Suprapubic skin (tissue), 4 donors: Measurements from ENCODE around the gene IQGAP2. TPM values are rescaled to one million over a fixed set of nuclear protein-coding genes. Genes with fewer than 3 reads are reported as not detected.

Source experiments
- DNase-seq, 2 donors: peaks; one replicate each; pipeline ENCODE4 v3.0.0-alpha.2; 2019; ENCODE audit warnings: low spot score in 2 of 2
- H3K27ac ChIP-seq: fragments of 200-600 bp; sonication (generic); one replicate; pipeline ENCODE4 v1.5.1; 2019
- H3K27me3 ChIP-seq: fragments of 200-600 bp; sonication (generic); one replicate; pipeline ENCODE4 v1.5.1; 2019
- H3K36me3 ChIP-seq: fragments of 200-600 bp; sonication (generic); one replicate; pipeline ENCODE4 v1.5.1; 2019
- H3K4me1 ChIP-seq: fragments of 200-600 bp; sonication (generic); one replicate; pipeline ENCODE4 v1.5.1; 2019
- H3K4me3 ChIP-seq: fragments of 200-600 bp; sonication (generic); one replicate; pipeline ENCODE4 v1.5.1; 2019; ENCODE audit warnings: mild to moderate bottlenecking
- H3K9me3 ChIP-seq: fragments of 200-600 bp; sonication (generic); one replicate; pipeline ENCODE4 v1.5.1; 2019
- CTCF ChIP-seq, 2 donors: fragments of 200-600 bp in 1 of 2; fragments of 450-650 bp in 1 of 2; sonication (generic) in 1 of 2; IDR thresholded peaks; one replicate each; pipeline ENCODE4 v1.5.1; 2016 to 2019; ENCODE audit warnings: antibody characterized with exemption in 2 of 2, mild to moderate bottlenecking in 1 of 2, moderate library complexity in 1 of 2
- EP300 ChIP-seq: sonication (generic); formaldehyde crosslinking; IDR thresholded peaks from one replicate; pipeline ENCODE4 v1.6.1; 2017; ENCODE audit warnings: antibody characterized with exemption
- POLR2A ChIP-seq, 2 donors: fragments of 450-650 bp; IDR thresholded peaks; one replicate each; pipeline ENCODE4 v1.6.1; 2017; ENCODE audit warnings: antibody characterized with exemption in 2 of 2, mild to moderate bottlenecking in 2 of 2, moderate library complexity in 2 of 2
- POLR2AphosphoS5 ChIP-seq, 3 donors: sonication (generic); formaldehyde crosslinking; IDR thresholded peaks; one replicate each; pipeline ENCODE4 v1.6.1; 2017; ENCODE audit warnings: antibody characterized with exemption in 3 of 3
- WGBS: methylation state at CpG from one replicate; pipeline ENCODE4 v1.1.5; 2018; 5-methylcytosine and 5-hydroxymethylcytosine counted together
- total RNA-seq, 4 donors: library from RNA; depleted of rRNA; stranded (reverse); fragments of >200 nt; gene quantifications; one replicate each; pipeline ENCODE4 v1.1.0, GENCODE V29; 2016

IQGAP2 gene
- total RNA-seq, 4 donors from 2014 or later: 10.1 to 49.0 (median 12.8) TPM

- no peak for DNase-seq
- no peaks in the 10 kb centered on the region for H3K9me3 ChIP-seq
- no peaks in the 10 kb centered on the region for H3K36me3 ChIP-seq
- H3K4me3 ChIP-seq: no peak overlapping the region
- WGBS: 88% methylated on average over 4 of the region's 4 CpGs
- H3K27me3 ChIP-seq: no peaks in the 10 kb centered on the region
- H3K27ac ChIP-seq: no peak overlapping the region
- no peak for TF ChIP-seq POLR2AphosphoS5 (IDR thresholded peaks at IDR 0.05)
- no peak for TF ChIP-seq CTCF (IDR thresholded peaks at IDR 0.05)
- no peak for TF ChIP-seq POLR2A (IDR thresholded peaks at IDR 0.05)
- no peak for TF ChIP-seq EP300
- no peaks in the 10 kb centered on the region for H3K4me1 ChIP-seq
These were observed 91.1 kb downstream of the IQGAP2 start for GRCh38 chr5:76494201-76494600.

GRCh38 chr5:76495870-76496269 is 92.8 kb downstream of the IQGAP2 start:
- H3K27ac ChIP-seq: no peak overlapping the region
- no peak for DNase-seq
- no peaks in the 10 kb centered on the region for H3K36me3 ChIP-seq
- 83% methylated on average over 4 of the region's 4 CpGs for WGBS
- no peaks in the 10 kb centered on the region for H3K9me3 ChIP-seq
- H3K27me3 ChIP-seq: no peaks in the 10 kb centered on the region
- no peak overlapping the region for H3K4me3 ChIP-seq
- no peaks in the 10 kb centered on the region for H3K4me1 ChIP-seq
- no peak for TF ChIP-seq CTCF (IDR thresholded peaks at IDR 0.05)
- no peak for TF ChIP-seq EP300

- DNase-seq: no peak
- Histone ChIP-seq H3K27me3 (no peaks in the 10 kb centered on the region), H3K36me3 (no peaks in the 10 kb centered on the region), H3K9me3 (no peaks in the 10 kb centered on the region), H3K27ac (no peak overlapping the region), H3K4me3 (no peak overlapping the region), H3K4me1 (no peaks in the 10 kb centered on the region)
- no peak for TF ChIP-seq POLR2AphosphoS5 (IDR thresholded peaks at IDR 0.05)
- 54% methylated on average over 4 of the region's 4 CpGs for WGBS
These were observed 94.0 kb downstream of the IQGAP2 start for GRCh38 chr5:76497065-76497460.

- no peak for DNase-seq
- no peak for TF ChIP-seq POLR2AphosphoS5 (IDR thresholded peaks at IDR 0.05)
- TF ChIP-seq POLR2A (IDR thresholded peaks at IDR 0.05): no peak
- TF ChIP-seq CTCF (IDR thresholded peaks at IDR 0.05): no peak
- no peak for TF ChIP-seq EP300
- Histone ChIP-seq H3K36me3 (no peaks in the 10 kb centered on the region), H3K27me3 (no peaks in the 10 kb centered on the region), H3K9me3 (no peaks in the 10 kb centered on the region), H3K4me3 (no peak overlapping the region), H3K27ac (no peak overlapping the region), H3K4me1 (no peaks in the 10 kb centered on the region)
- WGBS: 57% methylated on average over 4 of the region's 4 CpGs
These were observed 95.1 kb downstream of the IQGAP2 start for GRCh38 chr5:76497986-76498717.

- H3K36me3 ChIP-seq: no peaks in the 10 kb centered on the region
- H3K4me3 ChIP-seq: no peak overlapping the region
- 91% methylated on average over 2 of the region's 2 CpGs for WGBS
- DNase-seq: no peak
- H3K9me3 ChIP-seq: no peaks in the 10 kb centered on the region
- TF ChIP-seq POLR2AphosphoS5 (IDR thresholded peaks at IDR 0.05): no peak
- no peak for TF ChIP-seq POLR2A (IDR thresholded peaks at IDR 0.05)
- no peak for TF ChIP-seq EP300
- no peak for TF ChIP-seq CTCF (IDR thresholded peaks at IDR 0.05)
- no peaks in the 10 kb centered on the region for H3K27me3 ChIP-seq
- H3K27ac ChIP-seq: no peak overlapping the region
- no peaks in the 10 kb centered on the region for H3K4me1 ChIP-seq
These were observed 96.5 kb downstream of the IQGAP2 start for GRCh38 chr5:76499507-76500161.
